ENCODE measurements around the gene GNL3L. TPM values are rescaled to one million over a fixed set of nuclear protein-coding genes. Genes with fewer than 3 reads are reported as not detected.
"Not testable (repeated sequence)": the region's sequence is repeated elsewhere in the genome, so short reads cannot be mapped to it uniquely, and the experiment has no call there.

GNL3L gene
- polyA plus RNA-seq, 3 donors = 4.7 to 7.6 (median 7.1) TPM

- WGBS, 3 donors = 98 to 100% (median 100%) methylated on average over 4 of the region's 4 CpGs
- H3K27ac ChIP-seq (ENCODE audit: low read depth, low read length) = no peak overlapping the region
Measured at GRCh38 chrX:54550821-54551220, 20.8 kb downstream of the GNL3L start.

DNA sequence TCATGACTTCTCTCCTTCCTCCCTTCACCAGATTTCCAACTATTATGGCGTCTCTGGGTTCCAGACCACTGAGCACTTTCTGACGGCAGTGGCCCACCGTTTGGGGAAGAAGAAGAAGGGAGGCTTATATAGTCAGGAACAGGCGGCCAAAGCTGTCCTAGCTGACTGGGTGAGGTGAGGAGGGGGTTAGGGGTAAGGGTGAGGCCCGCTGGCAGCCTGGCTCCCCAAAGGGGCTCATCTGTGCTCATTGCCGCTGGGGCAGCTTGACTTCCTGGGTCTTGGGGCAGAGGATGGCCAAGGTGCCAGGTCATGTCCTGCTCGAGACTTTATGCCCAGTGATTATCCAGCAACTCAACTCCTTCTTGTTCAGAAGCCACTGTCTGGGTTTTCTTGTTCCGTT is 21.8 kb downstream of the GNL3L start:
- no peak overlapping the region for H3K27ac ChIP-seq (ENCODE audit: low read depth, low read length)
- 90 to 96% (median 94%) methylated on average over 3 to 8 of the region's 8 CpGs for WGBS, 3 donors

DNA sequence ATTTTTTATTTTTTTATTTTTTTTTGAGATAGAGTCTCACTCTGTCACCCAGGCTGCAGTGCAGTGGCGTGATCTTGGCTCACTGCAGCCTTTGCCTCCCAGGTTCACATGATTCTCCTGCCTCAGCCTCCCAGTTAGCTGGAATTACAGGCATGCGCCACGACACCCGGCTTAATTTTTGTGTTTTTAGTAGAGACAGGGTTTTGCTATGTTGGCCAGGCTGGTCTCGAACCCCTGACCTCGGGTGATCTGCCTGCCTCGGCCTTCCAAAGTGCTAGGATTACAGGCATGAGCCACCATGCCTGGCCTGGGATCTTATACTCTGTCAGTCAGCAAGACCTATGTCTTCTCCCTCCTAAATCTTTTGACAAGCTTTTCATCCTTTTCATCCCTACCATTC is 25.0 kb downstream of the GNL3L start:
- 89 to 100% (median 96%) methylated on average over 7 of the region's 7 CpGs for WGBS, 3 donors
- H3K27ac ChIP-seq (ENCODE audit: low read depth, low read length) = not testable (repeated sequence)

- H3K27ac ChIP-seq (ENCODE audit: low read depth, low read length) = no peak overlapping the region
- 80 to 96% (median 94%) methylated on average over 10 to 11 of the region's 11 CpGs for WGBS, 3 donors
Measured at GRCh38 chrX:54560411-54560810, 30.4 kb downstream of the GNL3L start.

- no peak overlapping the region for H3K27ac ChIP-seq (ENCODE audit: low read depth, low read length)
- WGBS, 3 donors = 83 to 100% (median 95%) methylated on average over 1 of the region's 1 CpG
Measured at GRCh38 chrX:54561622-54562021, 31.6 kb downstream of the GNL3L start.

- WGBS, 3 donors = 86 to 97% (median 93%) methylated on average over 5 of the region's 5 CpGs
- H3K27ac ChIP-seq (ENCODE audit: low read depth, low read length) = no peak overlapping the region
Measured at GRCh38 chrX:54564936-54565335, 34.9 kb downstream of the GNL3L start.

- H3K27ac ChIP-seq (ENCODE audit: low read depth, low read length) = no peak overlapping the region
Measured at GRCh38 chrX:54570332-54570731, 40.3 kb downstream of the GNL3L start.

- H3K27ac ChIP-seq (ENCODE audit: low read depth, low read length) = not testable (repeated sequence)
- 95 to 100% (median 100%) methylated on average over 5 to 21 of the region's 31 CpGs for WGBS, 3 donors
Measured at GRCh38 chrX:54572641-54573040, 42.6 kb downstream of the GNL3L start.

DNA sequence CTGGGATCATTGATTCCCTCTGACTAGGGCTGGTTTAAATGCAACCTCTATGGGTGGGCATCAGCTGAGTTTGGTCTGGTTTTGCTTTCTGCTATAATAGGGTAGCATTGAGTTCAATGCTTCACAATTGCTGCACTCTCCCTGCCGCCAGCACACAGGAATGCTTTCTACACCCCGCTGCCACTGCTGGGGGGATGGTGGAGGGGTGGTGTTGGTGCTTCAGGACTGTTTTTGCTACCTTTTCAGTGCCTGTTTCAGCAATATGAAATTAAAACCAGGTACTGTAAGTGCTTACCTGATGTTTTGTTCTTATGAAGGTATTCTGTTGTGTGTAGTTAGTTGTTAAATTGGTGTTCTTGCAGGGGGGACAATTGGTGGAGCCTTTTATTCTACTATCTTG is 67.7 kb downstream of the GNL3L start:
- 71 to 100% (median 93%) methylated on average over 2 of the region's 2 CpGs for WGBS, 3 donors
- H3K27ac ChIP-seq (ENCODE audit: low read depth, low read length) = no peak overlapping the region

- H3K27ac ChIP-seq (ENCODE audit: low read depth, low read length) = no peak overlapping the region
- WGBS, 3 donors = 76 to 100% (median 92%) methylated on average over 1 of the region's 1 CpG
Measured at GRCh38 chrX:54602563-54602962, 72.5 kb downstream of the GNL3L start.

Other genes with a start within 250 kb of the GNL3L start
- under 1 TPM; 0.15 to 0.45 (median 0.24) TPM for gene WNK3, start 172.2 kb upstream of the GNL3L start, polyA plus RNA-seq
- 10 to 100 TPM; 20.8 to 62.5 (median 33.0) TPM for gene TSR2, start 89.8 kb upstream of the GNL3L start, polyA plus RNA-seq
- 1 to 10 TPM; 1.3 to 2.9 (median 1.7) TPM for gene FGD1, start 34.0 kb upstream of the GNL3L start, polyA plus RNA-seq